Endothelial cell of umbilical vein (primary cell): ENCODE measurements around the gene ZNF525. TPM values are rescaled to one million over a fixed set of nuclear protein-coding genes. Genes with fewer than 3 reads are reported as not detected.

ENCODE experiments used
- BruUV-seq: library from RNA; stranded (reverse); fragments of 400-500 nt; replicated peaks from 2 replicates; lab custom pipeline; 2021; lab: Mats Ljungman, UMichigan
- CTCF ChIA-PET: fragments of 300-600, 350-600 bp; sonication (Branson Sonifier 250); formaldehyde crosslinking; loops from one replicate; lab custom pipeline; 2021; ENCODE audit warnings: antibody characterized with exemption, inconsistent platforms; lab: Charles Lee
- POLR2A ChIA-PET: fragments of 300-600, 350-600 bp; sonication (Branson Sonifier 250); formaldehyde crosslinking; loops from one replicate; lab custom pipeline; 2021; ENCODE audit warnings: antibody characterized with exemption, inconsistent platforms; lab: Charles Lee
- DNase-seq: peaks from one replicate; pipeline ENCODE4 v3.0.0-alpha.2; 2011; ENCODE audit warnings: low read depth, low spot score
- FAIRE-seq: peaks from 2 replicates; lab custom pipeline; 2011; peaks lifted over from hg19 to GRCh38; lab: Jason Lieb, UNC
- H2AFZ ChIP-seq: 2 replicates; pipeline ENCODE4 v1.6.0; 2012; ENCODE audit warnings: low read depth, low read length, control low read depth, inconsistent platforms
- H3K27ac ChIP-seq: 2 replicates; pipeline ENCODE4 v1.5.1; 2011; ENCODE audit warnings: low read depth, mild to moderate bottlenecking, control low read depth, low read length, moderate library complexity; ENCODE audit not compliant: insufficient read depth
- H3K27me3 ChIP-seq, 2 experiments: 2 replicates each; pipeline versions ENCODE4 v1.6.0 to v1.6.1; 2011; ENCODE audit warnings: low read length in 2 of 2, mixed read lengths in 1 of 2; ENCODE audit not compliant: control insufficient read depth in 2 of 2, insufficient read depth in 2 of 2
- H3K36me3 ChIP-seq, 2 experiments: 2 replicates in 1 of 2; 3 replicates in 1 of 2; pipeline ENCODE4 v1.5.1; 2011; ENCODE audit warnings: low read length in 2 of 2, mild to moderate bottlenecking in 1 of 2, moderate library complexity in 1 of 2; ENCODE audit not compliant: control insufficient read depth in 2 of 2, insufficient read depth in 2 of 2; ENCODE audit errors: extremely low read depth in 1 of 2
- H3K4me1 ChIP-seq: 3 replicates; pipeline ENCODE4 v1.5.1; 2011; ENCODE audit warnings: mild to moderate bottlenecking, low read length; ENCODE audit not compliant: control insufficient read depth, insufficient read depth; ENCODE audit errors: extremely low read depth
- H3K4me2 ChIP-seq: 2 replicates; pipeline ENCODE4 v1.6.1; 2011; ENCODE audit warnings: low read length, control low read depth, mixed read lengths; ENCODE audit not compliant: insufficient read depth
- H3K4me3 ChIP-seq, 3 experiments: fragments of 200-600 bp in 1 of 3; sonication (generic), shearing (Covaris generic) in 1 of 3; replicated peaks in 1 of 3; 2 replicates each; pipeline ENCODE4 v1.5.1; 2011 to 2016; ENCODE audit warnings: control low read depth in 3 of 3, low read length in 3 of 3, mild to moderate bottlenecking in 2 of 3, inconsistent platforms in 1 of 3, low read depth in 1 of 3, moderate library complexity in 1 of 3; ENCODE audit not compliant: insufficient read depth in 1 of 3
- H3K79me2 ChIP-seq: 2 replicates; pipeline ENCODE4 v1.6.0; 2012; ENCODE audit warnings: low read length, inconsistent platforms; ENCODE audit not compliant: control insufficient read depth, insufficient read depth
- H3K9ac ChIP-seq: replicated peaks from 2 replicates; pipeline ENCODE3; 2011; ENCODE audit warnings: low read length, control low read depth; ENCODE audit not compliant: insufficient read depth; ENCODE audit errors: extremely low read depth
- H3K9me1 ChIP-seq: replicated peaks from 3 replicates; pipeline ENCODE4 v1.6.0; 2011; ENCODE audit warnings: mild to moderate bottlenecking, low read length; ENCODE audit not compliant: control insufficient read depth, insufficient read depth; ENCODE audit errors: extremely low read depth
- H3K9me3 ChIP-seq: replicated peaks from 2 replicates; pipeline ENCODE4 v1.5.1; 2012; ENCODE audit warnings: low read length, inconsistent platforms; ENCODE audit not compliant: control insufficient read depth, insufficient read depth
- H4K20me1 ChIP-seq: replicated peaks from 2 replicates; pipeline ENCODE3; 2011; ENCODE audit warnings: mild to moderate bottlenecking, low read length; ENCODE audit not compliant: control insufficient read depth, insufficient read depth; ENCODE audit errors: extremely low read depth
- CTCF ChIP-seq, 2 donors: IDR thresholded peaks; 1 replicate in 1 of 2; 2 replicates in 1 of 2; pipeline ENCODE4 v1.5.1; 2011; ENCODE audit warnings: low read length in 2 of 2, mild to moderate bottlenecking in 2 of 2, moderate library complexity in 2 of 2, control low read depth in 1 of 2, inconsistent platforms in 1 of 2, low read depth in 1 of 2; ENCODE audit not compliant: insufficient read depth in 1 of 2; ENCODE audit errors: extremely low read depth in 1 of 2
- EZH2 ChIP-seq: IDR thresholded peaks from 2 replicates; pipeline ENCODE4 v1.6.1; 2012; ENCODE audit warnings: borderline replicate concordance, low read depth, mild to moderate bottlenecking, moderate library complexity, low read length, inconsistent platforms; ENCODE audit not compliant: severe bottlenecking
- FOS ChIP-seq: IDR thresholded peaks from 2 replicates; pipeline ENCODE4 v1.6.1; 2011; ENCODE audit warnings: mild to moderate bottlenecking, low read length, moderate library complexity, borderline replicate concordance; ENCODE audit not compliant: insufficient read depth
- GATA2 ChIP-seq: IDR thresholded peaks from 2 replicates; pipeline ENCODE4 v1.7.0; 2011; ENCODE audit warnings: low read depth, mild to moderate bottlenecking, moderate library complexity, mixed read lengths, low read length; ENCODE audit not compliant: insufficient read length, insufficient read depth
- JUN ChIP-seq: IDR thresholded peaks from 2 replicates; pipeline ENCODE4 v1.6.1; 2011; ENCODE audit warnings: borderline replicate concordance, low read depth; ENCODE audit not compliant: insufficient read length, insufficient read depth
- MAX ChIP-seq: IDR thresholded peaks from 2 replicates; pipeline ENCODE4 v1.6.1; 2011; ENCODE audit not compliant: insufficient read depth, insufficient read length
- MYC ChIP-seq: IDR thresholded peaks from one replicate; pipeline ENCODE4 v1.6.1; 2011; ENCODE audit warnings: mild to moderate bottlenecking, low read depth, low read length
- POLR2A ChIP-seq: IDR thresholded peaks from 2 replicates; pipeline ENCODE4 v1.6.1; 2012; ENCODE audit warnings: low read depth, mild to moderate bottlenecking, control low read depth, low read length
- POLR2AphosphoS5 ChIP-seq: IDR thresholded peaks from 2 replicates; pipeline ENCODE4 v1.6.1; 2012; ENCODE audit warnings: low read depth, mild to moderate bottlenecking, control low read depth, low read length, moderate library complexity; ENCODE audit not compliant: insufficient read depth
- dilution Hi-C: fragments of 300-500 bp; cut with MboI; formaldehyde crosslinking; loops from one replicate; pipeline ENCODE4 v1.15.0; 2019; ENCODE audit warnings: low sequenced_read_pairs; ENCODE audit not compliant: extremely low pct_ligation_motif_present
- intact Hi-C: fragments of 100-400 bp; cut with micrococcal nuclease; formaldehyde crosslinking; loops from one replicate; pipeline ENCODE4 v1.10.0; 2022
- polyA plus RNA-seq, 4 experiments: library from polyadenylated mRNA; depleted of rRNA in 3 of 4; stranded (reverse) in 3 of 4; unstranded in 1 of 4; fragments of >200 nt; gene quantifications; 2 replicates each; pipeline versions ENCODE4 v1.2.1 to v1.2.3, GENCODE V29; 2011 to 2012; ENCODE audit warnings: missing spikeins in 1 of 4
- total RNA-seq: library from RNA; stranded (reverse); gene quantifications from 2 replicates; pipeline ENCODE4 v1.2.3, GENCODE V29; 2021

Gene ZNF525
- total and polyA plus RNA-seq, 2 donors (not counting 3 experiments of a cell fraction or from before 2014, with no cell fraction given): 0.59 to 3.8 TPM

GRCh38 chr19:53365899-53366493, 491 bp downstream of the ZNF525 start:
- ChIA-PET POLR2A (no interaction called here), CTCF (no interaction called here)
- TF ChIP-seq GATA2 (no peak), MAX (no peak), JUN (no peak), MYC (no peak), FOS (no peak), POLR2AphosphoS5 (no peak), POLR2A (no peak), EZH2 (no peak), CTCF (IDR thresholded peaks at IDR 0.05; ENCODE audit: extremely low read depth in 1 of 2, insufficient read depth in 1 of 2, low read depth in 1 of 2, low read length in 2 of 2) (no peak)
- BruUV-seq: TSS peak; percentile 86
- H3K4me2 ChIP-seq: peak overlapping the region; percentile 89
- H2AFZ ChIP-seq: peak overlapping the region; percentile 100
- H3K36me3 ChIP-seq: no peaks in the 10 kb centered on the region
- H3K27ac ChIP-seq: no peak overlapping the region
- H3K4me3 ChIP-seq: peak overlapping the region; percentile 53 to 88 (median 56)
- no peaks in the 10 kb centered on the region for H3K27me3 ChIP-seq
- H3K4me1 ChIP-seq: peaks cover 2% of the 10 kb centered on the region
- peak overlapping the region; percentile 53 for H3K9ac ChIP-seq
- no peaks in the 10 kb centered on the region for H3K9me3 ChIP-seq
- H3K79me2 ChIP-seq: no peaks in the 10 kb centered on the region
- H3K9me1 ChIP-seq: no peaks in the 10 kb centered on the region
- FAIRE-seq (no peak), DNase-seq (no peak)
- no peaks in the 10 kb centered on the region for H4K20me1 ChIP-seq
- intact Hi-C loops (loop anchor here (1.0 to 10.0 kb wide), 3 partner anchors 29 to 171 kb away; partner anchors contain the start of genes VN1R2, ZNF677 and ZNF765), dilution Hi-C loops (no loop called here)
